Measurements from ENCODE around the gene SLC1A3.

GRCh38 chr5:36599986-36600779 is 6.2 kb upstream of the SLC1A3 start:
- TF ChIP-seq CTCF (IDR thresholded peaks at IDR 0.05; ENCODE audit: low read depth, low read length), result no peak
- no peak for TF ChIP-seq POLR2A (IDR thresholded peaks at IDR 0.05; ENCODE audit: extremely low read depth, insufficient read length)
- no peak for TF ChIP-seq MYC (IDR thresholded peaks at IDR 0.05; ENCODE audit: low read depth, low read length)
- no peak for TF ChIP-seq MAX (IDR thresholded peaks at IDR 0.05; ENCODE audit: low read depth, low read length)

Data from NB4 (cell line).